HG03280 (cell line): ENCODE results near the gene BUB1.
"Not testable (repeated sequence)": the region's sequence is repeated elsewhere in the genome, so short reads cannot be mapped to it uniquely, and the experiment has no call there.

ENCODE experiments used
- ATAC-seq: cut with Tn5 transposase; IDR thresholded peaks from one replicate; pipeline ENCODE4 v1.9.1; 2021; ENCODE audit warnings: mild to moderate bottlenecking, moderate library complexity; ENCODE audit not compliant: unreplicated experiment

The BUB1 gene

DNA sequence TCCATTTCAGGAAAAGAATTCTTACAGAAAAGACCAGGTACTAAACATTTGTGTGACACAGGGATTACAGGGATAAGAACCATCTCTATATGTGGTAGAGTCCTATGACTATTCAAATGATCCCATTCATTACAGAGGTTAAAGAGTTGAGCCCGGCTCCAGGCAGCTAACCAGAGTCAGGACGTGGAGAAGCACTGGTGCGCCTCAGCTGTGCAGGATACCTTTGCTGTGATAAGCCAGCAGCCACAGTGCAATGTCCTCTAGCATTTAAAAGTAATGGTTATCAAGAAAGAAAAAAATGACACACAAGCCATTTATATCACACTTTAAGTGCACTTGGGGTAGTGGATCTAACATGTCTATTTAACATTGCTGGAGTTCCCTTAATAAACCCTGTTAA is 17.3 kb downstream of the BUB1 start:
- ATAC-seq, result no peak

DNA sequence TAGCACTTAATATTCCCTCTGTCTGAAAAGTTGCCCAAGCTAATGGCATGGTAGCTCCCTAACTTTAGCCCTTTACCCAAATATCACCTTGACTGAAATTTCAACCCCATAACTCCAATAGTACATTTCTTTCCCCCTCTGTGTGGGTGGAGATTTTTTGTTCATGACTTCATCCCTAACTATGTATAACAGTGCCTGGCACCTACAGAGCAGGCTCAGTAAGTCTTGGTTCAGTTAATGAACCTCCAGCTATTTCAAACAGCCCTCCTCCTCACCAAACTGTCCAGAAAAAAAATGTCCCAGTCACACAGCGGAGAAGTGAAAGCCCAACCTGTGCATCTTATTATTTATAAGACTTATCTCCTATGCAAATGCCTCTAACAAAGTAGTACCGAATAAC is 18.6 kb downstream of the BUB1 start:
- ATAC-seq, result no peak

DNA sequence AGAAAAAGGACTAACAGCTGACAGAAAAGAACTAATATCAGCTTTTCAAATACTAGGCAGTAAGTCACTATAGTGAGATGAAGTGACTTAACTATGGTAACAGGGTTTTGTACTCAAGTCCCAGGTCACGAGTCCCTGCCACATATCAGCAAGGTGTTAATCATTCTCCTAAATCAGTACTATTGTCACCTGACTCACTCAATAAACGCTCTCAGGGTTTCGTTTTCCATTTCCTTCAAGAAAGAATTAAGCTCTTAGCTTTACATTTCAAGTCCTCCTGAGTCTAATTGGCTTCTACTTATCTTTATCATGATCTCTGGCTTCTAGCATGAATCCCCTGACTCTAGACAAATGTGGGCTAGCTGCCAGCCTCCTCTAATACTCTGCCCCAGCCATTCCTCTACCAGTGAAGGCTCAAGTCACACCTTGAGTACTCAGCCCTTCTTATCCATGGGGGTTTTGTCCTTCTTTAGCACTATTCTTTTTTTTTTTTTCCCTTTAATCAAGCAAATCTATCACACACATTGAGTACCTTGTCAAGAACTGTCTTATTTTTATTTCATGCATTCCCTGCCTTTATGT is 20.0 kb downstream of the BUB1 start:
- ATAC-seq, result no peak

DNA sequence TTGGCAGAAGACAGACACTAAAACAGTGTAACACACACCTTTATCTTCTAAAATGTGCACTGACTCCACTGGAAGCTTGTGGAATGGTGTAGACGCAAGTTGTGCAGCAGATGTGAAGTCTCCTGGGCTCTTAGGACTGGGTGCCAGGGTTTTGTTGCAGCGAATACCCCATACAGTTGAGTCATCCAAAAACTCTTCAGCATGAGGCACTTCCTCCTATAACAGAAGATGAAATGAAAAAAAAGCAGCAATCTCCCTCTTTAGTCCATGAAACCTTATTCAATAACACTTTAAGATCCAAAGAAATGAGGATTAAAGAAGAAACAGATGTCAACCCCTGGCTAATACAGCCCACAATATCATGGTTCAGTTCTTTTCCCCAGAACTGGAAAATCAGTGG is 22.2 kb downstream of the BUB1 start:
- ATAC-seq, result no peak

DNA sequence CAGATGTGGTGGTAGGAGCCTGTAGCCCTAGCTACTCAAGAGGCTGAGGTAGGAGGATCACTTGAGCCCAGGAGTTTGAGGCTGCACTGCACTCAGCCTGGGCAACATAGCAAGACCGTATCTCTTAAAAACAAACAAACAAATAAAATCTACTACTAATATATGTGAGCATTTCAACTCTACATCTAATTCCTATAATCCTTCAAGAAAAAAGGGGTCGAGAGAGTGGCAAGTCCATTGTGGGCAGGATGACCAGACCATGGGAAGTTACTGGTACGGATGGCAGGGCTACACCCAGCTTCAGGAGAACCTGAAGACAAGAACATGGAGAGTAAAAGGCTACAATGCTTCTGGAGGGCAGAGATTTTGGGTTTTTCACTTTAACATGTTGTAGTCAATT is 24.0 kb downstream of the BUB1 start:
- ATAC-seq, result no peak

DNA sequence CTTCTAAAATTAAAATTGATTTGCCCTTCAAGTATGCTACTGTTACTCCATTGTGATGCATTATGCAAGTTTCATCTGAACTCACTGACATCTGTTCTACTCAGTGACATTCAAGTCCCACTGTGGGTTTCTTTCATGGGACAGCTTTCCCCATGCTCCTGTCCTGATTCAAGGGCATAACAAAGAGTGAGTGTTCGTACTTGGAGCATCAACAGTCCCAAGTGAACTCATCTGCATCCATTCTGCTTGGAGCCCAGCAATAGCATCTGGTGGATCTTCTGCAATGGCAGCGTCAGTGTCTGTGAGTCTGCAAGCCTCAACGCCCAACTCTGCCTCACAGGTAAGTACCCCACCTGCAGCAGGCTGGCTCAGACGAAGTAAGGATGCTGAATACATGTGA is 27.5 kb downstream of the BUB1 start:
- no peak for ATAC-seq

DNA sequence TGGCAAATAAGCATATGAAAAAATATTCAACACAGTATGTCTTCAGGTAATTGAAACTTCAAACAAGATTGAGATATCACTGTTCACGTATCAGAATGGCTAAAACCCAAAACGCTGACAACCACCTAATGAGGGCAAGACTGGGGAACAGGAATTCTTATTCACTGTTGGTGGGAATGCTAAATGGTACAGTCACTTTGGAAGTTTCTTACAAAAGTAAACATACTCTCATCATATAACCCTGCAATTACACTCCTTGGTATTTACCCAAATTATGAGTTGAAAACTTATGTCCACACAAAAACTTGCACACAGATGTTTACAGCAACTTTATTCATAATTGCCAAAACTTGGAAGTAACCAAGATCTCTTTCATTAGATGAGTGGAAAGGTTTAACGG is 30.1 kb downstream of the BUB1 start:
- ATAC-seq, result no peak

DNA sequence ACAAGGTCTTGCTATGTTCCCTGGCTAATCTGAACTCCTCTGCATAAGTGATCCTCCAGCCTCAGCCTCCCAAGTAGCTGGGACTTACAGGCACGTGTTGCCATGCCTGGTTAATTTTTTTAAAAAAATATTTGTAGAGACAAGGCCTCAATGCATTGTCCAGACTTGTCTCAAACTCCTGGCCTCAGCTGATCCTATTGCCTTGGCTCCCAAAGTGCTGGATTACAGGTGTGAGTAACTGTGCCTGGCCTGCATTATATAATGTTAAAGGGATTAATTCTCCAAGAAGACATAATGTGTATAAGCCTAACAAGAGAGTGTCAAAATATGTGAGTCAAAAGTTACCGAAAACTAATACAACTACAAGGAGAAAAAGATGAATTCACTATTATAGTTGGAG is 32.2 kb downstream of the BUB1 start:
- no peak for ATAC-seq

DNA sequence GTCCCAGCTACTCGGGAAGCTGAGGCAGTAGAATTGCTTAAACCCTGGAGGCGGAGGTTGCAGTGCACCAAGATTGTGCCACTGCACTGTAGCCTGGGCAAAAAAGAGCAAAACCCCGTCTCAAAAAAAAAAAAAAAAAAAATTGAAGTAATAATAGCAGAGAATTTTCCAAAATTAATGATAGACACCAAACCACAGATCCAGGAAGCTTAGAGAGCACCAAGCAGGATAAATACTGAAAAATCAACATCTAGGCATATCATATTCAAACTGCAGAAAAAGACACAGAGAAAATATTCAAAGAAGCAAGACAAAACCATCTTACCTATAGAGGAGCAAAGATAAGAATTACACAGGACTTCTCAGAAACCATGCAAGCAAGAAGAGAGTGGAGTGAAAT is 33.5 kb downstream of the BUB1 start:
- ATAC-seq, result no peak

DNA sequence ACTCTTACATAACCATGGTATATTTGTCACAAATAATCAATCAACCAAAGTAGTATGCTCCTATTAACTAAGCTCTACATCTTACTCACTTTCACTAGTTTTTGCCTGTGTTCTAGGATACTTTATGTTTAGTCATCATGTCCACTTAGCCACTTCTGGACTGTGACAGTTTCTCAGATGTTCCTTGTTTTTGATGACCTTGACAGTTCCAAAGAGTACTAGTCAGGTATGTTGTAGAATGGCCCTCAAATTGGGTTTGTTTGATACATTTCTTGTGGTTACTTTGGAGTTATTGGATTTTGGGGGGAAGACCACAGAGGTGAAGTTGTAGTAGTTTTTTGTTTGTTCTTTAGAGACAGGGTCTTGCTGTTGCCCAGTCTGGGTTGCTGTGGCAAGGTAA is 35.5 kb downstream of the BUB1 start:
- no peak for ATAC-seq

DNA sequence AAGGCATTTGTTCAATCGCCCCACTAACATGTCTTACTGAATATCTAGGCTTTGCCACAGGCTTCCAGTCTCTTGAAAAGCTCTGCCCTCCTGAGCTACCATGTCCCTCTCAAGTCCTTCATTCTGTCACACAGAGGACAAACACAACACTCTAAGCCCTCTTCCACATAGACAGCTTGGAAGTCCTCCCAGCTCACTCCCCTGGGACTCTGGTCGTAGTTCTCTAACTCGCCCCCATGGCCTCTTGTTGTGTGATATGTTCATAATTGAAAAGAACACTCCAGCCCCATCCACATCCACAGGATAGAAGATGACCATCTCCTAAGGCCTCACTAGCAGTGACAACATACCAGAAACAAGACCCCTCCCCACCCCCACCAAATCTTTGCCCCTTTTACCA is 37.9 kb downstream of the BUB1 start:
- no peak for ATAC-seq

DNA sequence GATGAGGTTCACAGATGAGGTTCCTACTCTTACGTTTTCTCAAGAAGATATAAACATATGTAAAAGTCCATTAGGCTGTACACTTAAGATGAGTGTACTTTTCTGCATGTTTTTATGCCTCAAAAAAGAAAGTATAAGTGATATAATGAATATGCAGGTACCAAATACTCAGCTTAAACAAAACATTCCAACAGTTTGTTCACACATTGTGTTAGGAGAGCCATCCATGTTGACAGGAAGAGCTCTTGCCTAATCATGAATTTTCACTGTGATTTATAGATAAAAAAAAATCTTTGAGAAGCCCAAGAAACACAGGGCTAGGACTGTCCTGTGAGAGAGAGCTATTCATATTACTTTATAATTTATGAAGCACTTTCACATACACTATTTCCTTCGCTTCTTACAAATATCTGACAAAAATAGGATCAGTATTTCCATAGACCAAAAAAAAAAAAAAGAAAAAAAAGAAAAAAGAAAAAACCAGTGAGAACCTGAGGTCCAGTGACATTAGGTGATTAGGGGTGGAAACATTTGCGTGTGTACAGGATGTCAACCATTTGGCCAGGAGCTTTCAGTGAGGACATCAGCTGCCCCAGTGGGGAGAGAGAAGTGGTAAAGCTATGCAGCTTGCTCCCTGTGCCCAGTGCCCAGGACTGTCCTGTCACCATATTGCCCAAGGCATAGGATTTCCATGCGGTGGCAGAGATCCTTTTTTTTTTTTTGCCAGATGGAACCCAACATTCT is 38.7 kb downstream of the BUB1 start:
- ATAC-seq, result no peak

DNA sequence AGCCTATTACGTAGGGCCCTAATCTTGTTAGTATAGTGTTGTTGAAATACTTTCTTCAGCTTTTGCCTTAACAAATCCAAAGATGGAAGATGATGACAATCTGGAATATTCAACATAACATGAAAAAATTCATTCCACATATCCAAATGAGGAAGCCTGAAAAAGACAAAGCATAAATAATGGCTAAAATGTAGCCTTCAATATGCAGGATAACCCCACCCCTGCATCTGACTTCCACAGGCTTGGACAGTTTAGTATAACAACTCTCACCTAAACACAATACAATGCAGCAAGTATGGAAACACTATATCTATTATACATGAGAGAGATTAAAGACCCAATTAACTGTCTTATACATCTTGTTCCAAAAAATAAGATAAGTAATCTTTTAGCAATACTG is 39.9 kb downstream of the BUB1 start:
- no peak for ATAC-seq

DNA sequence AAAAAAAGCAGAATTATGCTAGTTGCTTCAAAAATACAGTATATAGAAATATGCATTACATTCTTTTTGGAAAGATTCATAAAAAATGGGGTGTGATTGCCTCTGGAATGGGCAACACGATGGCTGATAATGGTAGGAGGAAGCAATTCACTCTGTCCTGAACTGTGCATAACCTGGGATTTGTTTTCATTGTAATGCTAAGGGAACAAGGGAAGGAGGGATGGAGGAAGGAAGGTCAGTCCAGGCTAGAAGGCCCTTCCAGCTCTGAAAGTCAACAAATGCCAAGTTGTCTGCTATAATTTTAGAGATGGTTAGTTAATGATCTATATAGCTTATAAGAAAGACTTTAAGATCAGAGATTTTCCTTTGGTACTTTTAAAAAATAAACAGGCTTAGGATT is 40.8 kb downstream of the BUB1 start:
- ATAC-seq, result no peak

DNA sequence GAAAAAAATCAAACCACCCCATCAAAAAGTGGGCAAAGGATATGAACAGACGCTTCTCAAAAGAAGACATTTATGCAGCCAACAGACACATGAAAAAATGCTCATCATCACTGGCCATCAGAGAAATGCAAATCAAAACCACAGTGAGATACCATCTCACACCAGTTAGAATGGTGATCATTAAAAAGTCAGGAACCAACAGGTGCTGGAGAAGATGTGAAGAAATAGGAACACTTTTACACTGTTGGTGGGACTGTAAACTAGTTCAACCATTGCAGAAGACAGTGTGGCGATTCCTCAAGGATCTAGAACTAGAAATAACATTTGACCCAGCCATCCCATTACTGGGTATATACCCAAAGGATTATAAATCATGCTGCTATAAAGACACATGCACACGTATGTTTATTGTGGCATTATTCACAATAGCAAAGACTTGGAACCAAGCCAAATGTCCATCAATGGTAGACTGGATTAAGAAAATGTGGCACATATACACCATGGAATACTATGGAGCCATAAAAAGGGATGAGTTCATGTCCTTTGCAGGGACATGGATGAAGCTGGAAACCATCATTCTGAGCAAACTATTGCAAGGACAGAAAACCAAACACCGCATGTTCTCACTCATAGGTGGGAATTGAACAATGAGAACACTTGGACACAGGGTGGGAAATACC is 41.8 kb downstream of the BUB1 start:
- not testable (repeated sequence) for ATAC-seq

DNA sequence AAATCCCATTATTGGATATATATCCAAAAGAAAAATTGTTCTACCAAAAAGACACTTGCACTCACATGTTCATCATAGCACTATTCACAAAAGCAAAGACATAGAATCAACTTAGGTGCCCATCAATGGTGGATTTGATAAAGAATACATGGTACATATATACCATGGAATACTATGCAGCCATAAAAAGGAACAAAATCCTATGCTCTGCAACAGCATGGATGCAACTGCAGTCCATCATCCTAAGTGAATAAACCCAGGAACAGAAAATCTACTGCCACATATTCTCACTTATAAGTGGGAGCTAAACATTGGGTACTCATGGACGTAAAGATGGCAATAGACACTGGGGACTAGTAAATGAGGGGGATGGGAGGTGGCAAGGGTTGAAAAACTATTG is 50.5 kb downstream of the BUB1 start:
- ATAC-seq, result not testable (repeated sequence)

DNA sequence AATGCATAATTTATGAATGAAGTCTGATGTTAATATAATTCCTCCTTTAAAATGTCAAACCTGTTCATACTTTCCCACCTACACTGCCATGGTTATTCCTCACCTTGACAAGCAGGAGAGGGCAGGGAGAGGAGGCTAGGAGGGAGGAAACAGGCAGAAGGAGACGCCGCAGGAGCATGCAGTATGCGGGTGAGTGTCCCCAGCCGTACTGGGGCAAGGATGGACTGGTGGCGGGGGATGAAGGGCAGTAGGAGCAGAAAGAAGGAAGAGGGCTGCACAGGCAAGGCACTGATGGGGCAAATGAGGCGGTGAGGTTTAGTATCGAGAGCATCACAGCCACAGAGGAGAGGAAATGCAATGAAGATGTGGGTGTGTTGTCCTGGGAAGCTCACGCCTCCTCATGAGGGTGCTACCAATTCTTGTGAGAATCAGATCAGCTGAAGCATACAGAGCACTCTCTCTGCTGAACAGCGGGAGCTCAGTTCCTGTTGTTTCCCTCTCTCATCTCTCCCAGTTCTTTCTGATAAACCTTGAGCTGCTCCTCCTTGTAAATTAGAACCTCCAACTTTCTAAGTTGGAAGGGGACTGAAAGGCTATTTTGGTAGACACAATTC is 58.4 kb downstream of the BUB1 start:
- not testable (repeated sequence) for ATAC-seq

DNA sequence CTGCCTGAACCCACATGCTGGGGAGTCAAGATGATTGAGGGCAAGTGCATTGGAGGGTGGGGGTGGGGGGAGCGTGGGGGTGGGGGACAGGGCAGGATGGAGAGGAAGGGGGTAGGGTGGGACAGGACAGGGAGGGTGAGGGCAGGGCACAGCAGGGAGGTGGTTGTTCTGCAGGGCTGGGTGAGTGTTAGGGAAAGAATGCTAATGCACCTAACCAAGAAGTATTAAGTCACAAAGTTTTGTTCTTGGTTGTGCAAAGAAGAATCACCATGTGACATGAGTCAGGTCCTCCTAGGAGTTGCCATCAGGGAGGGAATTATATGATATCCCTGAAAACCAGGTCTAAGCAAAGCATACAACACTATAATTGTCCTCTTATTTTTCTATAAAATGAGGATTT is 63.9 kb downstream of the BUB1 start:
- ATAC-seq, result not testable (repeated sequence)

DNA sequence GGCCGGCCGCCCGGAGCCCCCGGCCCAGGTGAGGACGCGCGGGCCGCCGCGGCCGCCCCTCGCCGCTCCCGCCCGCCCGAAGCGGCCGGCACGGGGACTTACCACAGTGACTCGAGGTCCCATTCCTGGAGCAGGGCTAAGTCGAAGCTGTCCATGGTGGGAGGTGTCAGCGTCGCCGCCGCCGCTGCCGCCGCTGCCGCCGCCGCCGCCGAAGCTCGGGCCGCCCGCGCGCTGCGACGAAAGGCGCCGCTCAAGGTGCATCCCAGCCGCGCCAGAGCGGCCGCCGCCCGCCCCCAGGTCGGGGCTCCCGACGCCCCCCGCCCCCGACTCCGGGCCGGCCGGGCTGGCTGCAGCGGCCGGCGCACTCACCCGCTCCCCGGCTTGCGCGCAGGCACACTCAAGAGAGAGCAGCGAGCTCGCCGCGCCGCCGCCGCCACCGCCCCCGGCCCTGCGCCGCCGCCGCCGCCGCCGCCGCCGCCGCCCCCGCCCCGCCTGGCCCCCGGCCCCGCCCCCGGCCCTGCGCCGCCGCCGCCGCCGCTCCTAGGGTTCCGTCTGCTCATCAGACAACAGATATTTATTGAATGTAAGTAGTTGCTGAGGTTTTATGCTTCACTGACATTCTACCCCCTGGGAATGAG is 67.1 kb downstream of the BUB1 start:
- ATAC-seq, result not testable (repeated sequence)

DNA sequence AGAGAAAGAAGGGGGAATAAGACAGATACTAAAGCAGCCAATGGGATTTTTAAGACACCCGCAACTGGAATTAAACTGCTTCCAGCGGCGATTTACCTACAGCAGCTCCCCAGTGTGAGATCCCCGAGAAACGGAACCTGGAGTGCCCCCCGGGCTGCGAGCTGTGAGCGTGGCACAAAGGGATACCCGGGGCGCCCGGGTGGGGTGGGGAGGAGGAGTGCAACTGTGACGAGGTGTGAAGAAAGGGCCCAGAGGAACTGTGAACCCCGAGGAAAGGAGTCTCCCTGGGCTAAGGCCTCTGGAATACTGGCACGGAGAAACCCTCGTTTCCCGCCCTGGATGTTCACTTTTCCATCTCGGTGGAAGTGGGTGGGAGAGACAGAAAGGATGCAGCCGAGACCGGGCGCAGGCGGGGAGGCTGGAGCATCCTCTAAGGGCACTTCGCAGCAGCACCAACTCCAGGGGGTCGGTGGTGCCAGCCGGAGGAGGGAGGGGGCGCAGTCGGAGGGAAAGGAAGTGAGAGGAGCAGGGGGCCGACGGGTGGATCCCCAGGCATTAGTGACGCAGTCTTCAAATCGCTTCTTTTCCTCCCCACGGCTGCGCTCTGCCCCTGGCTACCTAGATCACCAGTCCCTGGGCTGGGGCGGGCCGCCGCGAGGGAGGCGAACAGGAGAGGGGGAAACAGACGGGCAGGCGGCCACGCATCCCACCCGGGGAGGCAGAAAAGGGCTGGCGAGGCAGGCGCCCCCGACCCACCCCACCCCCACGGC is 67.8 kb downstream of the BUB1 start:
- not testable (repeated sequence) for ATAC-seq
